NT2/D1 (cell line): Measurements from ENCODE around the gene NKPD1.

Experiments used
- SUZ12 ChIP-seq: IDR thresholded peaks from 2 replicates; pipeline ENCODE4 v1.6.1; 2011; ENCODE audit not compliant: insufficient read length, insufficient read depth; ENCODE audit errors: extremely low read depth
- ZNF274 ChIP-seq: IDR thresholded peaks from 2 replicates; pipeline ENCODE4 v1.6.1; 2011; ENCODE audit warnings: mild to moderate bottlenecking, low read depth, low read length

GRCh38 chr19:45162608-45163143 is 1.9 kb upstream of the NKPD1 start:
- TF ChIP-seq SUZ12 (no peak), ZNF274 (no peak)
